OCI-LY7 (cell line): ENCODE data around the gene TRRAP.

Experiments
- EZH2phosphoT487 ChIP-seq: fragments of 200-600 bp; sonication (generic); IDR thresholded peaks from 2 replicates; pipeline ENCODE4 v1.6.1; 2018; ENCODE audit warnings: low read depth, borderline replicate concordance, mild to moderate bottlenecking, mixed run types, antibody characterized with exemption, low read length, moderate library complexity, mixed read lengths
- TF ChIP-seq, protein P1 (sequence below): fragments of 200-600 bp; sonication (generic); conservative IDR thresholded peaks from 2 replicates; pipeline ENCODE4 v1.5.1; 2014; ENCODE audit warnings: mild to moderate bottlenecking, antibody characterized with exemption, low read length, moderate library complexity, mixed read lengths

DNA sequence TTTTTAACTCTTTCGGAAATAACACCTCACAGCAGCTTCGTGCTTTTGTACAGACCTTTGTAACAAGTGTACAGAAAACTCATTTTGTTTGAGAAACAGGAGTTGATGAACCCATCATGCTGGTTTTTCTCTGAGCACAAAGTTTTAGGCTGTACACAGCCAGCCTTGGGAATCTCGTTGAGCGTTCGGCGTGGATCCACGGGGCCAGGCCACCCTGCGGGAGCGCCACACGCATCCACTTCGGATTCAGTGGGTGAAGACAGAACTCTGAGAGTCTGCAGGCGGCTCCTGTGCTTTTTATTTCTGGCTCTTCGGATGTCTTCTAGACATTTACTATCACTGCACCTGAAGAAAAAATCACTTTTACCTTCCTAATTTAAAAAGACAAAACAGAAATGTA, 134.4 kb downstream of the TRRAP start:
- TF ChIP-seq, protein P1, sequence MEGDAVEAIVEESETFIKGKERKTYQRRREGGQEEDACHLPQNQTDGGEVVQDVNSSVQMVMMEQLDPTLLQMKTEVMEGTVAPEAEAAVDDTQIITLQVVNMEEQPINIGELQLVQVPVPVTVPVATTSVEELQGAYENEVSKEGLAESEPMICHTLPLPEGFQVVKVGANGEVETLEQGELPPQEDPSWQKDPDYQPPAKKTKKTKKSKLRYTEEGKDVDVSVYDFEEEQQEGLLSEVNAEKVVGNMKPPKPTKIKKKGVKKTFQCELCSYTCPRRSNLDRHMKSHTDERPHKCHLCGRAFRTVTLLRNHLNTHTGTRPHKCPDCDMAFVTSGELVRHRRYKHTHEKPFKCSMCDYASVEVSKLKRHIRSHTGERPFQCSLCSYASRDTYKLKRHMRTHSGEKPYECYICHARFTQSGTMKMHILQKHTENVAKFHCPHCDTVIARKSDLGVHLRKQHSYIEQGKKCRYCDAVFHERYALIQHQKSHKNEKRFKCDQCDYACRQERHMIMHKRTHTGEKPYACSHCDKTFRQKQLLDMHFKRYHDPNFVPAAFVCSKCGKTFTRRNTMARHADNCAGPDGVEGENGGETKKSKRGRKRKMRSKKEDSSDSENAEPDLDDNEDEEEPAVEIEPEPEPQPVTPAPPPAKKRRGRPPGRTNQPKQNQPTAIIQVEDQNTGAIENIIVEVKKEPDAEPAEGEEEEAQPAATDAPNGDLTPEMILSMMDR, result no peak
- TF ChIP-seq EZH2phosphoT487, result no peak
